Heart left ventricle (tissue), 16 donors: ENCODE results near the gene PFKFB3. TPM values are rescaled to one million over a fixed set of nuclear protein-coding genes. Genes with fewer than 3 reads are reported as not detected.

Experiments
- ATAC-seq, 4 donors: fragments of 200-7000 bp; cut with Tn5 transposase; one replicate each; pipeline ENCODE4 v1.9.1; 2020 to 2022; ENCODE audit warnings: moderate library complexity in 4 of 4, mild to moderate bottlenecking in 3 of 4, moderate number of reproducible peaks in 1 of 4
- DNase-seq, 5 donors: peaks; one replicate each; pipeline ENCODE4 v3.0.0-alpha.2; 2020
- H3K27ac ChIP-seq, 12 donors: fragments of 200-600 bp; sonication (generic) in 4 of 12; one replicate each; pipeline versions ENCODE4 v1.5.0 to v1.8.0; 2016 to 2022; ENCODE audit warnings: mild to moderate bottlenecking in 2 of 12
- H3K27me3 ChIP-seq, 9 donors: fragments of 200-600 bp; sonication (generic) in 2 of 9; one replicate each; pipeline versions ENCODE4 v1.5.1 to v1.8.0; 2016 to 2022; ENCODE audit warnings: mild to moderate bottlenecking in 3 of 9
- H3K36me3 ChIP-seq, 9 donors: fragments of 200-600 bp; sonication (generic) in 2 of 9; one replicate each; pipeline versions ENCODE4 v1.5.0 to v1.8.0; 2018 to 2022; ENCODE audit warnings: mild to moderate bottlenecking in 2 of 9
- H3K4me1 ChIP-seq, 12 donors: fragments of 200-600 bp; sonication (generic) in 4 of 12; one replicate each; pipeline versions ENCODE4 v1.5.0 to v1.8.0; 2016 to 2022; ENCODE audit warnings: mild to moderate bottlenecking in 3 of 12
- H3K4me3 ChIP-seq, 12 donors: fragments of 200-600 bp; sonication (generic) in 4 of 12; one replicate each; pipeline versions ENCODE4 v1.5.0 to v1.8.0; 2017 to 2022; ENCODE audit warnings: mild to moderate bottlenecking in 9 of 12, moderate library complexity in 4 of 12
- H3K9me3 ChIP-seq, 12 donors: fragments of 200-600 bp; sonication (generic) in 4 of 12; one replicate each; pipeline versions ENCODE4 v1.5.0 to v1.8.0; 2016 to 2022; ENCODE audit warnings: mild to moderate bottlenecking in 1 of 12
- POLR2A ChIP-seq, 2 donors: fragments of 450-650 bp; IDR thresholded peaks; one replicate each; pipeline ENCODE4 v1.6.1; 2017; ENCODE audit warnings: antibody characterized with exemption in 2 of 2, mild to moderate bottlenecking in 2 of 2, moderate library complexity in 2 of 2
- WGBS, 4 donors: extraction: QIAGEN DNeasy Blood & Tissue Kit in 2 of 4; methylation state at CpG; one replicate each; pipeline versions ENCODE4 v1.1.5 to v1.1.7; 2013 to 2018; 5-methylcytosine and 5-hydroxymethylcytosine counted together
- intact Hi-C, 10 donors: fragments of 100-400 bp; cut with DNase I; formaldehyde crosslinking; loops; one replicate each; pipeline versions ENCODE4 v1.11.1 to v1.14.2; 2022
- polyA plus RNA-seq, 2 donors: library from polyadenylated mRNA; stranded (reverse); fragments of 200-250 nt; gene quantifications; one replicate each; pipeline ENCODE4 v1.2.3, GENCODE V29; 2013
- total RNA-seq, 9 donors: library from RNA; depleted of rRNA in 2 of 9; stranded (reverse); fragments of >200 nt in 2 of 9; fragmentation: NEBNext Ultra II Directional in 3 of 9; extraction: Animal tissue kit (Norgen Biotek cat#: 25700) in 3 of 9; gene quantifications; one replicate each; pipeline versions ENCODE4 v1.1.0 to v1.2.4, GENCODE V29; 2016 to 2023
- TF ChIP-seq, protein P1 (sequence below), 12 donors: fragments of 200-600 bp; sonication (generic) in 4 of 12; IDR thresholded peaks; one replicate each; pipeline versions ENCODE4 v1.5.0 to v1.8.0; 2018 to 2022; ENCODE audit warnings: antibody characterized with exemption in 12 of 12, mild to moderate bottlenecking in 5 of 12
- donor health status: ischemic (EF 13 %, LVEDD 7.1; RV severe dilation, severe dysfunction).
- donor health status: healthy with polysubstance abuse.
- donor health status: DM: no; HTN: yes; CAD: no.
- donor health status: DM: no; HTN: no; CAD: no.
- donor health status: ischemic (EF 25% LVEDD 6.9; RV normal size, moderate dysfunction).
- donor health status: ischemic (EF 25% LVEDD 5.7; RV mildly dilated, moderate dysfunction).
- donor health status: healthy.
- donor health status: DM: yes; HTN: yes; CAD: no.
- donor health status: ischemic (EF 35%, LVEDD 5.7; RV mildly dilated, moderate dysfunction).
- donor health status: nonischemic (EF 11% LVEDD 7.7; RV severe dilation, severe dysfunction).
- donor health status: DM: yes; HTN: yes; CAD: no.
- donor health status: PGD.
- donor health status: ischemic (EF 29% LVEDD 5.4; RV normal size, mild dysfunction).
- donor health status: nonischemic (EF 23%, LVEDD 6.1; RV moderate dilation, normal function).

PFKFB3 gene
- total and polyA plus RNA-seq, 11 donors: 6.2 to 53.1 (median 13.4) TPM

DNA sequence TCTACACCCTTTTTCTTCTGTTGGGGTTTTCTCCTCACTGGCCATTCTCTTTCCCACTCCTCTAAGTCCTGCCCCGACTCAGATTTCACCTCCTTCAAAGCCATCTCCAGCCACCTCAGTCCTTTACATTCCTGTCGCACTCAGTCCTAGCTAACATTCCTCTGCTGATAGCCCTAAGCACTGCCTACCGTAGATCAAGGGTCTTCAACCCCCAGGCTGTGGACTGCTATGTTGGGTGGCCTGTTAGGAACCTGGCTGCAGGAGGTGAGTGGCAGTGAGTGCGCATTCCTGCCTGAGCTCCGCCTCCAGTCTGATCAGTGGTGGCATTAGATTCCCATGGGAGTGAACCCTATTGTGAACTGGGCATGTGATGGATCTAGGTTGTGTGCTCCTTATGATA, 11.2 kb downstream of the PFKFB3 start:
- no peak for ATAC-seq
- no peaks in the 10 kb centered on the region for H3K9me3 ChIP-seq
- no peak for DNase-seq
- no peak overlapping the region for H3K4me3 ChIP-seq
- peaks cover 0 to 17% (median 15%) of the 10 kb centered on the region in 12 donors for H3K4me1 ChIP-seq
- intact Hi-C loops: no loop called here
- H3K27ac ChIP-seq: no peak overlapping the region
- TF ChIP-seq, protein P1, sequence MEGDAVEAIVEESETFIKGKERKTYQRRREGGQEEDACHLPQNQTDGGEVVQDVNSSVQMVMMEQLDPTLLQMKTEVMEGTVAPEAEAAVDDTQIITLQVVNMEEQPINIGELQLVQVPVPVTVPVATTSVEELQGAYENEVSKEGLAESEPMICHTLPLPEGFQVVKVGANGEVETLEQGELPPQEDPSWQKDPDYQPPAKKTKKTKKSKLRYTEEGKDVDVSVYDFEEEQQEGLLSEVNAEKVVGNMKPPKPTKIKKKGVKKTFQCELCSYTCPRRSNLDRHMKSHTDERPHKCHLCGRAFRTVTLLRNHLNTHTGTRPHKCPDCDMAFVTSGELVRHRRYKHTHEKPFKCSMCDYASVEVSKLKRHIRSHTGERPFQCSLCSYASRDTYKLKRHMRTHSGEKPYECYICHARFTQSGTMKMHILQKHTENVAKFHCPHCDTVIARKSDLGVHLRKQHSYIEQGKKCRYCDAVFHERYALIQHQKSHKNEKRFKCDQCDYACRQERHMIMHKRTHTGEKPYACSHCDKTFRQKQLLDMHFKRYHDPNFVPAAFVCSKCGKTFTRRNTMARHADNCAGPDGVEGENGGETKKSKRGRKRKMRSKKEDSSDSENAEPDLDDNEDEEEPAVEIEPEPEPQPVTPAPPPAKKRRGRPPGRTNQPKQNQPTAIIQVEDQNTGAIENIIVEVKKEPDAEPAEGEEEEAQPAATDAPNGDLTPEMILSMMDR (IDR thresholded peaks at IDR 0.05): no peak
- TF ChIP-seq POLR2A (IDR thresholded peaks at IDR 0.05): no peak
- WGBS, 4 donors: 79 to 91% (median 86%) methylated on average over 3 to 5 of the region's 5 CpGs
- peaks cover 0 to 70% (median 51%) of the 10 kb centered on the region in 9 donors for H3K36me3 ChIP-seq
- no peaks in the 10 kb centered on the region for H3K27me3 ChIP-seq

DNA sequence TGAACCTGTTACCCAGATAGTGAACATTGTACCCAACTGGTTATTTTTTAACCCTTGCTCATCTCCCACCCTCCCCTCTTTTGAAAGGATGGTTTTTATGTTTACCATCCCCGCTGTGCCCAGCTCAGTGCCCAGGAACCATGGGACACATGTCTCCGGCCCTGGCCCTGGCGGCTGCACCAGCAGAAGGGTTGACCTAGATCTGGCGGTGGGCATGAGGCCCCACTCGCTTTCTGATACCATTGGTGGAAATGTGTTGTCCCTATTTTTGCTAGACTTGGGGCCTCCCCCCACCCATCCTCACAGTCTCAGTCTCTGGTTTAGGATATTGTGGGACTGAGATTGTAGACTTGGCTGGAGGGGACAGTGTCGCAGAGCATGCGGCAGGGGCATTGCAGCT, 11.9 kb downstream of the PFKFB3 start:
- no peak overlapping the region for H3K4me3 ChIP-seq
- ATAC-seq: no peak
- peaks cover 0 to 17% (median 15%) of the 10 kb centered on the region in 12 donors for H3K4me1 ChIP-seq
- TF ChIP-seq, protein P1 (IDR thresholded peaks at IDR 0.05): no peak
- TF ChIP-seq POLR2A (IDR thresholded peaks at IDR 0.05): no peak
- 96 to 100% (median 97%) methylated on average over 6 to 7 of the region's 7 CpGs for WGBS, 4 donors
- peaks cover 0 to 77% (median 58%) of the 10 kb centered on the region in 9 donors for H3K36me3 ChIP-seq
- H3K27ac ChIP-seq: no peak overlapping the region
- intact Hi-C loops: no loop called here
- no peaks in the 10 kb centered on the region for H3K9me3 ChIP-seq
- no peaks in the 10 kb centered on the region for H3K27me3 ChIP-seq
- DNase-seq: no peak

DNA sequence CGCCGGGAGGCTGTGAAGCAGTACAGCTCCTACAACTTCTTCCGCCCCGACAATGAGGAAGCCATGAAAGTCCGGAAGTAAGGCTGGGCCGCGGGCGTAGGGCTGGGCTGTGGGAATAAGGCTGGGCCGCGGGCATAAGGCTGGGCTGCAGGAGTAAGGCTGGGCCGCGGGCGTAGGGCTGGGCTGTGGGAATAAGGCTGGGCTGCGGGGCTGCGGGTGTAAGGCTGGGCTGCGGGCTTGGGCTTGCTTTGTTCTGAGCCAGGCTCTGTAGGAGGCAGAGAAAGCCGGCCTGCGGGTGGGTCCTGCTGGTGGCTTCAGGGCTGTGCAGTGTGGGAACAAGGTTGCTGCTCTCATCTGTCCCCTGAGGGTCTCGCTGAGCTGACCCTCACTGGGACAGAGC, 12.5 kb downstream of the PFKFB3 start:
- intact Hi-C loops: no loop called here
- peaks cover 0 to 17% (median 15%) of the 10 kb centered on the region in 12 donors for H3K4me1 ChIP-seq
- peaks cover 0 to 84% (median 64%) of the 10 kb centered on the region in 9 donors for H3K36me3 ChIP-seq
- H3K9me3 ChIP-seq: no peaks in the 10 kb centered on the region
- WGBS, 4 donors: 95 to 97% (median 96%) methylated on average over 15 to 19 of the region's 19 CpGs
- ATAC-seq: no peak
- no peak overlapping the region for H3K4me3 ChIP-seq
- no peak for DNase-seq
- no peaks in the 10 kb centered on the region for H3K27me3 ChIP-seq
- TF ChIP-seq POLR2A (IDR thresholded peaks at IDR 0.05): no peak
- TF ChIP-seq, protein P1 (IDR thresholded peaks at IDR 0.05): no peak
- H3K27ac ChIP-seq: no peak overlapping the region

DNA sequence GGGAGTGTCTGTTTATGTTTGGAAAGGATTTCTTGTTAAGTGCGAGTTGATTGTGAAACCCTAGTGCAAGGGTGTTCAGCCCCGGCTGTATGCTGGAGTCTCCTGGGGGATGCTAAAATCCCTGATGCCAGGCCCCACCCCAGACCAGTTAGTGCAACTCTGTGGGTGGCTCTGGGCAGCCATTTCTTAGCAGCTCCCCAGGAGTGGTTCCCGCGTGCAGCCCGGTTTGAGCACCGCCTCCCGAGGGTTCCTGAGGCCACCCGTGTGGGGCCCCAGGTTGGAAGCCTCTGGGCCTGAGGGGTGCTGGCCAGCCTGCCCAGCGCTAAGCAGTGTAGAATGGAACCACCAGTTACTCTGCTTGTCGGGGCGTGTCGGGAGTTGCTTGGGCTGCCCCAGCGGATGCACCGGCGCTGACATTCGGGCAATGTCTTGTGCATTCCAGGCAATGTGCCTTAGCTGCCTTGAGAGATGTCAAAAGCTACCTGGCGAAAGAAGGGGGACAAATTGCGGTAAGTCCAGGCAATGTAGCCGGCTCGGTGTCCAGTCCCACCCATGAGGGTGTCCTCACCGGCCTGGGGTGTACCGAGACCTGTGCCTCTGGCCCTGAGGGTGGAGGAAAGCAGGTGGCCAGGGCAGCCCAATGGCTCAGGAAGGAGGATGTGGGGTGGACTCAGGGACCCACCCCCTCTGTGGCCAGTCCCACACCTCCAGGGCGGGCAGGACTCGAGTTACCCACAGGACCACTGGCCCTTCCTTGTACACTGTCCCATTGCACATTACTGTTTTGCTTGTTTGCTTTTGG, 13.2 kb downstream of the PFKFB3 start:
- Histone ChIP-seq H3K9me3 (no peaks in the 10 kb centered on the region), H3K27ac (no peak overlapping the region), H3K4me1 (peaks cover 0 to 17% (median 14%) of the 10 kb centered on the region in 12 donors), H3K4me3 (no peak overlapping the region), H3K36me3 (peaks cover 0 to 90% (median 71%) of the 10 kb centered on the region in 9 donors), H3K27me3 (no peaks in the 10 kb centered on the region)
- ATAC-seq (no peak), DNase-seq (no peak)
- WGBS, 4 donors: 87 to 93% (median 92%) methylated on average over 17 to 24 of the region's 24 CpGs
- no peak for TF ChIP-seq POLR2A (IDR thresholded peaks at IDR 0.05)
- TF ChIP-seq, protein P1 (IDR thresholded peaks at IDR 0.05): no peak
- intact Hi-C loops: no loop called here
